HAP-1 (cell line): ENCODE measurements around the gene CACNG7.
"Not testable (repeated sequence)": the region's sequence is repeated elsewhere in the genome, so short reads cannot be mapped to it uniquely, and the experiment has no call there.

ENCODE experiments used
- DNase-seq, 2 experiments: peaks; one replicate each; pipeline ENCODE4 v3.0.0-alpha.2; 2016 to 2020; ENCODE audit warnings: low spot score in 2 of 2
- H3K27me3 ChIP-seq: fragments of 250-450 bp; sonication (Bioruptor Pico); 2 replicates; pipeline ENCODE4 v1.5.1; 2020; ENCODE audit warnings: low read depth, mild to moderate bottlenecking, moderate library complexity
- H3K36me3 ChIP-seq: fragments of 250-450 bp; sonication (Bioruptor Pico); replicated peaks from 2 replicates; pipeline ENCODE4 v1.5.1; 2020; ENCODE audit warnings: mild to moderate bottlenecking
- H3K4me1 ChIP-seq: fragments of 250-450 bp; sonication (Bioruptor Pico); 2 replicates; pipeline ENCODE4 v1.5.1; 2020; ENCODE audit warnings: mild to moderate bottlenecking
- H3K4me3 ChIP-seq: fragments of 250-450 bp; sonication (Bioruptor Pico); 2 replicates; pipeline ENCODE4 v1.5.1; 2020; ENCODE audit warnings: mild to moderate bottlenecking, moderate library complexity
- H3K9me3 ChIP-seq: fragments of 250-450 bp; sonication (Bioruptor Pico); 2 replicates; pipeline ENCODE4 v1.5.1; 2020; ENCODE audit warnings: mild to moderate bottlenecking, moderate library complexity
- in situ Hi-C: fragments of 300-500 bp; cut with MboI; formaldehyde crosslinking; loops from 3 replicates; pipeline ENCODE4 v1.14.3; 2020; ENCODE audit warnings: low sequenced_read_pairs, inconsistent platforms, mixed read lengths

The CACNG7 gene

GRCh38 chr19:53936029-53936428, 27.0 kb downstream of the CACNG7 start:
- no peak overlapping the region for H3K4me3 ChIP-seq
- no peak for DNase-seq
- no peaks in the 10 kb centered on the region for H3K27me3 ChIP-seq
- H3K4me1 ChIP-seq = no peaks in the 10 kb centered on the region
- in situ Hi-C loops = no loop called here
- no peaks in the 10 kb centered on the region for H3K36me3 ChIP-seq
- H3K9me3 ChIP-seq = no peaks in the 10 kb centered on the region

GRCh38 chr19:53942001-53942786, 33.1 kb downstream of the CACNG7 start:
- Histone ChIP-seq H3K4me3 (no peak overlapping the region), H3K9me3 (no peaks in the 10 kb centered on the region), H3K36me3 (no peaks in the 10 kb centered on the region), H3K27me3 (peaks cover 5% of the 10 kb centered on the region; the same call in 1 of the 2 replicates), H3K4me1 (no peaks in the 10 kb centered on the region)
- in situ Hi-C loops = no loop called here
- peak in 1 of 2 experiments; percentile 74 for DNase-seq

- no peak for DNase-seq
- Histone ChIP-seq H3K9me3 (no peaks in the 10 kb centered on the region), H3K4me3 (no peak overlapping the region), H3K27me3 (peaks cover 5% of the 10 kb centered on the region; the same call in 1 of the 2 replicates), H3K36me3 (no peaks in the 10 kb centered on the region), H3K4me1 (no peaks in the 10 kb centered on the region)
- in situ Hi-C loops = no loop called here
These were observed 35.3 kb downstream of the CACNG7 start for GRCh38 chr19:53944416-53944815.

DNA sequence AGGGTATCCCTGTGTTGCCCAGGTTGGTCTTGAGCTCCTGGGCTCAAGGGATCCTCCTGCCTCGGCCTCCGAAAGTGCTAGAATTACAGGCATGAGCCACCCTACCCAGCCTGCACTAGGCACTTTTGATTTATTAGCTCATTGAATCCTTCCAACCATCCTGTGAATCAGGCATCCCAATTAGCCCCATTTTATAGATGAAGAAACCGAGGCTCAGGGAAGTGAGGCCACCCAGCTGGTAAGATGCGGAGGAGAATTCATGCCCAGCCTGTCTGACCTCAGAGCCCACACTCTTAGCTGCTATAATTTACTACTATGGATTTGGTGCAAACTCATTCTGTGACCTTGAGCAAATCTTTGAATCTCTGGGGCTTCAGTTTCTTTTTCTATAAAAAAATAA, 35.9 kb downstream of the CACNG7 start:
- H3K27me3 ChIP-seq = peaks cover 5% of the 10 kb centered on the region; the same call in 1 of the 2 replicates
- H3K36me3 ChIP-seq = no peaks in the 10 kb centered on the region
- H3K4me3 ChIP-seq = no peak overlapping the region
- no peak for DNase-seq
- H3K4me1 ChIP-seq = no peaks in the 10 kb centered on the region
- no peaks in the 10 kb centered on the region for H3K9me3 ChIP-seq
- in situ Hi-C loops = no loop called here

DNA sequence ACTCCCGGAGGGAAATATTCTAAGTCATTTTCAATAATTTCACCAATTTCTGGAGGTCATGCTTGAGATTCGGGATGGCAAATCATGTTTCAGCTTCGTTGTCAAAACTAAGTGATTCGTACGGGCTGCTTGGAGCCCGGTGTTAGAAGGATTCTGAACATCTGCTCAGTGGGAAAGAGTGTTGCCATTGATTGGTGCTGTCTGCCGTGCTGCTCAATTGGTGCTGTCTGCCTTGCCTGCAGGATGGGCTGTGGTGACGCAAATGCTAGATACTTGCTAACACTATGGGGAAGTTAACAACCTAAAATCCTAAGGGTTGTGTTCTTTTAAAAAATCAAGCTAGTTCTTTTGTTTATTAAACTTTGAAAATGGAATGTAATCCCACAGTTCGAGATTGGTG, 36.4 kb downstream of the CACNG7 start:
- Histone ChIP-seq H3K9me3 (no peaks in the 10 kb centered on the region), H3K27me3 (peaks cover 5% of the 10 kb centered on the region; the same call in 1 of the 2 replicates), H3K4me1 (no peaks in the 10 kb centered on the region), H3K36me3 (no peaks in the 10 kb centered on the region), H3K4me3 (no peak overlapping the region)
- no peak for DNase-seq
- in situ Hi-C loops = no loop called here

DNA sequence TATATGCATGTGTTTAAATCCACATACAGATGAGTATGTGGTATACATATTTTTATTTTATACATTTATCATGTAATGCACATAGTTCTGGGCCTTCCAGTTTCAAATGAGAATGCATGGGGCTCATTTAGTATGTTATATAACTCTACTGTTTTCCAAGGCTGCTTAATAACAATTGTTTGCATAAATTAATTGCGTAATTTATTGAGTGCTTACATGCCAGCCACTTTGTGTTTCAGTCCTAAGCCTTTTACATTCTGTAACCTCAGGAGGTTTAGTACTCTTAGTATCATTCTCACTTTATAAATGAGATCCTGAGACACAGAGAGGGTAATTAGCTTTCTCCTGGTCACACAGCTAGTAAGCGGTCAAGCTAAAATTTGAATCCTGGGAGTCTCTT, 36.9 kb downstream of the CACNG7 start:
- Histone ChIP-seq H3K27me3 (peaks cover 7% of the 10 kb centered on the region; the same call in 1 of the 2 replicates), H3K4me3 (no peak overlapping the region), H3K36me3 (no peaks in the 10 kb centered on the region), H3K9me3 (no peaks in the 10 kb centered on the region), H3K4me1 (no peaks in the 10 kb centered on the region)
- in situ Hi-C loops = no loop called here
- no peak for DNase-seq

DNA sequence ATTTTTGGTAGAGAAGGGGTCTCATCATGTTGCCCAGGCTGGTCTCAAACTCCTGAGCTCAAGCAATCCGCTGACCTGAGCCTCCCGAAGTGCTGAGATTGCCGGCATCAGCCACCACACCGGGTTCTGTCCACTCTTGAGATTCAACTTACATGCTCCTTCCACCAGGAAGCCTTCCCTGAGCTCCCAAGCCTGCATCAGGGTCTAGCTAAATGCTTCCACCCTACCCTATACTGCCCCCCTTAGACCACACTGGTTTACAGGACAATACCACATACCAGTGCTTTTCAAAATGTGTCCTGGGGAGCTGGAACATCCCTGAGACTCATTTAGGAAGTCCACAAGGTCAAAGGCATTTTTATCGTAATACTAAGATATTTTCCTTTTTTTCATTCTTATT, 38.5 kb downstream of the CACNG7 start:
- Histone ChIP-seq H3K4me1 (no peaks in the 10 kb centered on the region), H3K27me3 (peaks cover 14% of the 10 kb centered on the region), H3K36me3 (no peaks in the 10 kb centered on the region), H3K4me3 (no peak overlapping the region), H3K9me3 (no peaks in the 10 kb centered on the region)
- in situ Hi-C loops = no loop called here
- peak in 1 of 2 experiments; percentile 24 for DNase-seq

DNA sequence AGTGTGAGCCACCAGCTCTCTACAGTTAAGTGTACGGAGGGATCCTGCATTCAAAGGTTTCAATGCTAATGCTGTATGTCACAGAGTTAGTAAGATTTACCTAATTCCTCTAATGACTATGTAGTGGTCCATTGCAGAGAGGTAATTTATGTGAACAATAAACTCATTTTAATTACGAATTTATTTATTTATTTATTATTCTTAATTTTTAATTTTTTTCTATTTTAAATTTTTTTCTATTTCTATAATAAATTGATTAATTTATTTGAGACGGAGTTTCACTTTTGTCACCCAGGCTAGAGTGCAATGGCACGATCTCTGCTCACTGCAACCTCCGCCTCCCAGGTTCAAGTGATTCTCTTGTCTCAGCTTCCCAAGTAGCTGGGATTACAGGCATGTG, 39.5 kb downstream of the CACNG7 start:
- DNase-seq, H3K4me1 ChIP-seq, H3K4me3 ChIP-seq, H3K36me3 ChIP-seq, in situ Hi-C loops, H3K9me3 ChIP-seq: not testable (repeated sequence)
- peaks cover 14% of the 10 kb centered on the region for H3K27me3 ChIP-seq

DNA sequence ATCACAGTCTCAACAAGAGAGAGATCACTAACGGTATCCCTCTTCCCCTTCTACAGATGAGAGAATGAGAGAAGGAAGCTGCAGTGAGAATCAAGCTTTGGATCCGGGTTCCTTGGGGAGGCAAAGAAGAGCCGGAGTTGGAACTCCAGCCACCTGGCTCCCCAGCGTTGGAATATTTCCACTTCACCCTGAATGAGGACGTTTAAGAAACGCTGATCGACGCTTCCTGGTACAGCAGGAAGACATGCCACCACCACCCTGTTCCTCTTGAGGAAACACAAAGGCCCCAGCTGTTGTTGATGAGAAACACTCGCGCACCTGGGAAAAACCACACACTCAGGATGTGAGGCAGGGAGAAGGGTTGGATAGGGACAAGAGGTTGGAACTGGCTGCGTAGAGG, 42.4 kb downstream of the CACNG7 start:
- in situ Hi-C loops = no loop called here
- no peak for DNase-seq
- H3K4me1 ChIP-seq = no peaks in the 10 kb centered on the region

DNA sequence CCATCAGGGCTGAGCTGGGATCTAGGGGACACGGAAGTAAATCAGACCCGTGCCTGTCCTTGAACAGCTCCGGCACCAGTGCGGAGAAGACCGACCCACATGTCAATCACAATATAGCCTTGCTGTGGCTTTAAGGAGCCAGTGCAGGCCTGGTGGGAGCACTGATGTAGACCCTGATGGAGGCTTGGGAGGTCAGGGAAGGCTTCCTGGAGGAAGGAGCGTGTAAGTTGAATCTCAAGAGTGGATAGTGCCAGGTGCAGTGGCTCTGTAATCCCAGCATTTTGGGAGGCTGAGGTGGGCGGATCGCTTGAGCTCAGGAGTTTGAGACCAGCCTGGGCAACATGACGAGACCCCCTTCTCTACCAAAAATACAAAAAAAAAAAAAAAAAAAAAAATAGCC, 42.9 kb downstream of the CACNG7 start:
- H3K9me3 ChIP-seq = no peaks in the 10 kb centered on the region
- in situ Hi-C loops = no loop called here

More for the DNA sequence above, 42.4 kb downstream of the CACNG7 start:
- H3K9me3 ChIP-seq = no peaks in the 10 kb centered on the region
- H3K36me3 ChIP-seq = no peaks in the 10 kb centered on the region
- H3K27me3 ChIP-seq = peaks cover 24% of the 10 kb centered on the region
- no peak overlapping the region for H3K4me3 ChIP-seq

GRCh38 chr19:53953383-53953782, 44.3 kb downstream of the CACNG7 start:
- H3K36me3 ChIP-seq = no peaks in the 10 kb centered on the region
- in situ Hi-C loops = no loop called here
- peaks cover 41% of the 10 kb centered on the region for H3K27me3 ChIP-seq
- H3K4me3 ChIP-seq = no peak overlapping the region
- H3K9me3 ChIP-seq = no peaks in the 10 kb centered on the region
- DNase-seq = no peak
- no peaks in the 10 kb centered on the region for H3K4me1 ChIP-seq

More for the DNA sequence above, 42.9 kb downstream of the CACNG7 start:
- Histone ChIP-seq H3K36me3 (no peaks in the 10 kb centered on the region), H3K4me1 (no peaks in the 10 kb centered on the region), H3K27me3 (peaks cover 29% of the 10 kb centered on the region), H3K4me3 (no peak overlapping the region)
- DNase-seq = no peak

DNA sequence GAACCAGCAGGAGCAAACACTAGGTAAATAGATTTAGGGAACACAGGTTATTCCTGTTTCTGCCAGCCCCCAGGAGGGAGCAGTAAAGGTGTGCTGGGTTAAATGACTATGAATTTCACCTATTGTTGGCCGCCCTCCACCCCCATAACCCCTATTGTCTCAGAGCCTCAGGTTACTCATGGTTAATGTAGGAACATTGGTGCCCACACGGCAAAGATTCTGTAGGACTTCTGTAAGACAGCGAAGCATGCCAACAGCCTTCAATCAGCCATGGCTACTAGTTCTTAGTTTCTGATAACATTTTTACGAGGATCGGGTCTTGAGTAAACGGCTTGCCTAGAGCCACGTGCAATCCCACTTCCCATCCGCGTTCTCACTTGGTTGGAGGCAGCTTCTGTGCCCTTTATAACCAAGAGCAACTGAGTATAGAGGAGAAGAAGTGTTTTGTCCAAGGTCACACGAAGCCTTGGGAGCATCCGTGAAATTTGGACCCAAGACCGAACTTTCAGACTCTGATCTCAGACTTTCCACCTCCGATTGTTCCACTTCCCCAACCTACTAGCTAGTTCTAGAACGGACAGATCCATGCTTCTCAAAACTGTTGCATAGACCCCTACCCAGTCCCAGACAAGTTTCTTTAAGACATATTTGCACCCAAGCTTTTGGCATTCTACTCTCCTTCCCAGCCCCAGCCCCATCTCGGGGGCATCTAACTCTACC, 48.5 kb downstream of the CACNG7 start:
- peaks cover 58% of the 10 kb centered on the region for H3K27me3 ChIP-seq
- in situ Hi-C loops = no loop called here
- no peak for DNase-seq
- H3K4me3 ChIP-seq = no peak overlapping the region
- H3K4me1 ChIP-seq = no peaks in the 10 kb centered on the region
- no peaks in the 10 kb centered on the region for H3K36me3 ChIP-seq
- no peaks in the 10 kb centered on the region for H3K9me3 ChIP-seq

DNA sequence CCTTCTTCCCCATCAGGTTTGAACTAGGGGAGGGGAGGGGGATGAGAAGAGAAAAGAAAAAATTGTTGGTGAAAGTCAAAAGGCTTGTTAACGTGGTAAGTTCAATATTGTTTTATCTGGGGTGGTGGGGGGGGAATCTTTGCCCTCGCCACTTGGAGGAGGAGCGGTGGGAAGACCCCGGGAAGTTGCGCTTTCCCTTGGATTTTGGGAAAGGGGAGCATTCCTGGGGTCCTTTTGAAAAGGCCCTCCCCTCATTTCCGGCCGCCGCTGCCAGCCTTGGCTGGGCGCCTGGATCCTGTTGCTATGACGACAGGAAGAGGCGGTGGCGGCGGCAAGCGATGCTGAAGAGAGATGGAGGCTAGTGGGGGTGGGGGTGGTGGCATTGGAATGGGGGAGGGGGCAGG, 49.1 kb downstream of the CACNG7 start:
- no peaks in the 10 kb centered on the region for H3K4me1 ChIP-seq
- in situ Hi-C loops = no loop called here
- DNase-seq = peak in 1 of 2 experiments; percentile 42
- peaks cover 60% of the 10 kb centered on the region for H3K27me3 ChIP-seq
- no peaks in the 10 kb centered on the region for H3K36me3 ChIP-seq
- H3K4me3 ChIP-seq = no peak overlapping the region
- H3K9me3 ChIP-seq = no peaks in the 10 kb centered on the region
